H1 (cell line): ENCODE measurements around the gene AIFM3. TPM values are rescaled to one million over a fixed set of nuclear protein-coding genes. Genes with fewer than 3 reads are reported as not detected.

ENCODE experiments used
- CEBPB ChIP-seq: IDR thresholded peaks from 2 replicates; pipeline ENCODE4 v1.6.1; 2012; ENCODE audit warnings: low read depth, low read length
- CHD7 ChIP-seq: fragments of 300-600 bp; sonication (generic); IDR thresholded peaks from 2 replicates; pipeline ENCODE4 v1.7.1; 2012; ENCODE audit warnings: low read length, moderate library complexity, mild to moderate bottlenecking, inconsistent platforms; ENCODE audit not compliant: insufficient replicate concordance
- EGR1 ChIP-seq: IDR thresholded peaks from 2 replicates; pipeline ENCODE4 v1.6.1; 2011; ENCODE audit warnings: low read depth, low read length, borderline replicate concordance
- EZH2 ChIP-seq: fragments of 200-600 bp; sonication (generic); IDR thresholded peaks from 2 replicates; pipeline ENCODE4 v1.7.1; 2012; ENCODE audit warnings: low read depth, mild to moderate bottlenecking, moderate library complexity, low read length, inconsistent platforms; ENCODE audit not compliant: severe bottlenecking
- FOSL1 ChIP-seq: IDR thresholded peaks from 2 replicates; pipeline ENCODE4 v1.6.1; 2011; ENCODE audit warnings: mild to moderate bottlenecking, low read depth, low read length, moderate library complexity; ENCODE audit not compliant: insufficient read depth
- PHF8 ChIP-seq: fragments of 200-600 bp; sonication (generic); conservative IDR thresholded peaks from 2 replicates; pipeline ENCODE4 v1.7.1; 2012; ENCODE audit warnings: low read depth, mild to moderate bottlenecking, inconsistent platforms, low read length, moderate library complexity
- RNF2 ChIP-seq: fragments of 200-900, 300-1000 bp; sonication (generic); IDR thresholded peaks from 2 replicates; pipeline ENCODE4 v1.7.1; 2016; ENCODE audit warnings: borderline replicate concordance, low read depth, mild to moderate bottlenecking, antibody characterized with exemption, low read length; ENCODE audit not compliant: poor library complexity, severe bottlenecking; ENCODE audit errors: missing control alignments
- SIN3A ChIP-seq, 2 experiments: IDR thresholded peaks in 1 of 2; conservative IDR thresholded peaks in 1 of 2; 2 replicates each; pipeline ENCODE4 v1.6.1; 2011 to 2012; ENCODE audit warnings: low read length in 2 of 2, improper control_type of control experiment in 1 of 2, low read depth in 1 of 2, mild to moderate bottlenecking in 1 of 2
- polyA plus RNA-seq, 7 experiments: library from polyadenylated mRNA; depleted of rRNA in 3 of 7; stranded (reverse) in 5 of 7; unstranded in 2 of 7; fragments of >200 nt in 5 of 7; fragments of 200-250 nt in 2 of 7; gene quantifications; 1 replicate in 5 of 7; 2 replicates in 1 of 7; 4 replicates in 1 of 7; pipeline versions ENCODE4 v1.2.1 to v1.2.3, GENCODE V29; 2011 to 2013; ENCODE audit warnings: missing spikeins in 2 of 7, mixed read lengths in 2 of 7
- total RNA-seq: library from RNA; stranded (reverse); fragmentation: NEBNext Ultra II Directional; extraction: Animal tissue kit (Norgen Biotek cat#: 25700); gene quantifications from 2 replicates; pipeline ENCODE4 v1.2.1, GENCODE V29; 2021

The AIFM3 gene
- total and polyA plus RNA-seq, 2 of the 8 experiments (the other 6 are each of a cell fraction or from before 2014, with no cell fraction given) = 0.86 to 1.4 TPM

GRCh38 chr22:20973634-20974286, 6.7 kb downstream of the AIFM3 start (continued):
- no peak for TF ChIP-seq EGR1
- no peak for TF ChIP-seq FOSL1
- TF ChIP-seq CEBPB = no peak
- no peak for TF ChIP-seq CHD7
- TF ChIP-seq PHF8 = no peak
- TF ChIP-seq SIN3A (conservative IDR thresholded peaks at IDR 0.05 in 1 of 2, IDR thresholded peaks at IDR 0.05 in 1 of 2; ENCODE audit: low read depth in 1 of 2, low read length in 2 of 2) = no peak
- no peak for TF ChIP-seq EZH2
- no peak for TF ChIP-seq RNF2
